Placental pericyte (primary cell): ENCODE data around the gene KCNT1. TPM values are rescaled to one million over a fixed set of nuclear protein-coding genes. Genes with fewer than 3 reads are reported as not detected.

Source experiments
- total RNA-seq: library from RNA; depleted of rRNA; stranded (reverse); fragments of >200 nt; gene quantifications from 2 replicates; pipeline ENCODE4 v1.2.3, GENCODE V29; 2012

Gene KCNT1
- not detected in 2 replicates for total RNA-seq

GRCh38 chr9:135701959-135702721 is at the start of gene KCNT1:
KCNT1 (plus strand) TSS chr9:135702185; CDS start chr9:135702259, 74 bp downstream.

GRCh38 chr9:135662758-135663450 is 39.1 kb upstream of the KCNT1 start, which contains the start of gene LCN9:
LCN9 (plus strand) TSS chr9:135663309; CDS start chr9:135663322, 13 bp downstream.

GRCh38 chr9:135699440-135699839 is 2.5 kb upstream of the KCNT1 start, which contains the start of gene SOHLH1:
SOHLH1 (minus strand) TSS chr9:135699481; CDS start chr9:135699467, 14 bp downstream.

Other genes with a start within 250 kb of the KCNT1 start
- gene PPP1R26, start 222.4 kb upstream of the KCNT1 start, total RNA-seq, result 13.6 and 23.6 TPM in 2 replicates
- gene MRPS2, start 201.5 kb upstream of the KCNT1 start, total RNA-seq, result 33.4 and 35.0 TPM in 2 replicates
- gene LCN1, start 180.7 kb upstream of the KCNT1 start, total RNA-seq, result not detected in 2 replicates
- gene OBP2A, start 156.1 kb upstream of the KCNT1 start, total RNA-seq, result not detected in 2 replicates
- not detected in 2 replicates for gene PAEP, start 140.4 kb upstream of the KCNT1 start, total RNA-seq
- gene GLT6D1, start 62.6 kb upstream of the KCNT1 start, total RNA-seq, result not detected in 2 replicates
- not detected in 2 replicates for gene LCN9, start 38.9 kb upstream of the KCNT1 start, total RNA-seq
- not detected in 2 replicates for gene SOHLH1, start 2.7 kb upstream of the KCNT1 start, total RNA-seq
- 20.8 and 31.2 TPM in 2 replicates for gene CAMSAP1, start 205.4 kb downstream of the KCNT1 start, total RNA-seq